Stimulated activated naive CD4-positive, alpha-beta T cell treated with Interleukin-2 at 50 U/mL for 16 hours (primary cell): ENCODE measurements around the gene DMRT2.

Experiments
- DNase-seq: peaks from one replicate; lab custom pipeline; 2025; lab: John Stamatoyannopoulos, UW

The DMRT2 gene

DNA sequence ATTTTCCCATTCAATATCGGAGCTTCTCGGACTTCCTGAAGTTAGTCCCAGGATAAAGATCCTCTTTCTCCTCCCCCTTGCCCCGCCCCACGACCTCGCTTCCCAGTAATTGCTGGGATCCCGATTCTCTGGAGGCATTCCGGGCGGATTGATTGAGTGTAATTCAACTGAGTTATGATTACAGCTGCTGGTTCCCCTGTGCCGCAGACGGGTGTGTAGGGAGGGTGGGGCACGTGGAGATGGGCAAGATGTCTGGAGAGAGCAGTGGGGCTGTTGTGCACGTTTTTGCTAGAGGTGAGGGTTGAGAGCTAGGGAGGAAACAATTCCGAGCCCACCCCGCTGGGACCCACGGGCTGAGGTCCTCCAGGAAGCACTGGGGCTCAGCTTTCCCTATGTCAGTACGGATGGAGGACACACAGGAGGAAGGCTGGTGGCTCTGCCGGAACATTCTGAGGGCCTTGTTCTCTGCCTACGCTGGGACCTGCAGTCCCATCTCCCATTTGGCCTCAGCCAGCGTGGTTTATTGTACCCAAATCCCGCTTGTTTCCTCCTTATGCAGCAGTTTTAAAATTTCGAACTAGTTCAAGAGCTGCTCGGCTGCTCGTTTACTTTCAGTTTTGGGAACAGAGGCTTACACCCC, 2.4 kb upstream of the DMRT2 start:
- no peak for DNase-seq

GRCh38 chr9:1048231-1048619, 1.9 kb upstream of the DMRT2 start:
- no peak for DNase-seq

GRCh38 chr9:1048811-1049210, 1.3 kb upstream of the DMRT2 start:
- no peak for DNase-seq

- DNase-seq: no peak
These were observed 516 bp upstream of the DMRT2 start for GRCh38 chr9:1049641-1050040.

GRCh38 chr9:1051210-1051583, 1.0 kb downstream of the DMRT2 start:
- DNase-seq: no peak

DNA sequence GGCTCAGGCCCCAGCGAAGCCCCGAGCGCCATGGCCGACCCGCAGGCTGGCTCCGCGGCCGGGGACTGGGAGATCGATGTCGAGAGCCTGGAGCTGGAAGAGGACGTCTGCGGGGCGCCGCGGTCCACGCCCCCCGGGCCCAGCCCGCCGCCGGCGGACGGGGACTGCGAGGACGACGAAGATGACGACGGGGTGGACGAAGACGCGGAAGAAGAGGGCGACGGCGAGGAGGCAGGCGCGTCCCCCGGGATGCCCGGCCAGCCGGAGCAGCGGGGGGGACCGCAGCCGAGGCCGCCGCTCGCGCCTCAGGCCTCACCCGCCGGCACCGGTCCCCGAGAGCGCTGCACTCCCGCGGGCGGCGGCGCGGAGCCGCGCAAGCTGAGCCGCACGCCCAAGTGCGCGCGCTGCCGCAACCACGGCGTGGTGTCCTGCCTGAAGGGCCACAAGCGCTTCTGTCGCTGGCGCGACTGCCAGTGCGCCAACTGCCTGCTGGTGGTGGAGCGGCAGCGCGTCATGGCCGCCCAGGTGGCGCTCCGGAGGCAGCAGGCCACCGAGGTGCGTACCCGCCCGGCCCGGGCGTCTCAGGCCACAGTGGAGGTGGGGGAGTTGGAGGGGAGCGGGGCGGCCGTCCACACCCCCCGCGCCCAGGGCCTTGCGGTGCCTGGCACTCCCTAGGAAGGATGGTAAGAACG, 1.6 kb downstream of the DMRT2 start:
- DNase-seq: no peak

GRCh38 chr9:1052365-1053281, 2.5 kb downstream of the DMRT2 start:
- DNase-seq: no peak

GRCh38 chr9:1053282-1053621, 3.1 kb downstream of the DMRT2 start:
- no peak for DNase-seq

GRCh38 chr9:1053986-1054425, 3.8 kb downstream of the DMRT2 start:
- DNase-seq: no peak

DNA sequence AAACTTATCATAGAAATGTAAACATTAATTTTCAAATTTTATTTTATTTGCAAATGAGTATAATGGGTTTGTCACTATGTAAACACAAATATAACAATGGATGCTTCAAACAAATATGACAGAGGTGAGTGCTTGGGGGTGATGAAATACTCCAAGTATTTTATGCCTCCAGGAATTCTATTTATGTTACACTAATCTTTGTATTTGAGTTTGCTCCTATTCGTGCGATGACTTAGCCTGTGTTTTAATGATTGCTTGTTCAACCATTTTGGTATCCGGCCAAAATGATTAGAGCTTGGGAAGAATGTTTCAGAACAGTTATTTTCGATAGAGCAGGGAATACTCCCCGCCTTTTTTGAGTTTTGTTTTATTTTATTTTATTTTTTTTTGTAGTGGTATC, 5.0 kb downstream of the DMRT2 start:
- no peak for DNase-seq

GRCh38 chr9:1057910-1058309, 7.8 kb downstream of the DMRT2 start:
- DNase-seq: no peak

DNA sequence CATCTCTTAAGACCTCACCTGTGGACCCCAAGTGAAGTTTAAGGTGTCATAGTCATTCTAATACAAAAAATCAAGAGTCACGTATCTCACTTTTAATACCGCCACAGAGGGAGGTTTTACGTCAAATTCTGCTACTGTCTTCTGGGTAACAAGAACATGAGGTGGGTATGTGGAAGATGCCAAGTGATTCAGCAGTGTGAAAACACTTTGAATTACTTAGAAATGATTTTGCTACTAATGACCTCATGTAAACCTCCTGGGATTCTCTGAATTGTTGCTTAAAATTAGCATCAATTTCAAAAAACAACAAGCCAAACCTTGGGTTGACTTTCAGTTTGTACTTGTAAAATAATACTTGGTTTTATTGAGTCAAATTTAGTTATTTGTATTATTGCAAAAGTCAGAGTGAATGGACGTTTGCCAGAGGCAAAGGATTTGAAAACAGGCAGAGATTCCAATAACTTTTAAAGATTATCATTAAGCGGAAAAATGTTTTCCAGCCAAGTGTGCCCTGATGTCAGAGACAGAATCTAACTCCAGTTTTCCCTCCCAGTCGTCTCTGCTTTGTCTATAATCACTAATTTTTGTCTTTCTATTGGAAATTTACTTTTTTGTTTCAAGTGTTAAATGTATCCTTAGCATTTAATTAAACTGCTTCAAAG, 8.8 kb downstream of the DMRT2 start:
- DNase-seq: no peak

- no peak for DNase-seq
These were observed 15.0 kb downstream of the DMRT2 start for GRCh38 chr9:1065130-1065529.

DNA sequence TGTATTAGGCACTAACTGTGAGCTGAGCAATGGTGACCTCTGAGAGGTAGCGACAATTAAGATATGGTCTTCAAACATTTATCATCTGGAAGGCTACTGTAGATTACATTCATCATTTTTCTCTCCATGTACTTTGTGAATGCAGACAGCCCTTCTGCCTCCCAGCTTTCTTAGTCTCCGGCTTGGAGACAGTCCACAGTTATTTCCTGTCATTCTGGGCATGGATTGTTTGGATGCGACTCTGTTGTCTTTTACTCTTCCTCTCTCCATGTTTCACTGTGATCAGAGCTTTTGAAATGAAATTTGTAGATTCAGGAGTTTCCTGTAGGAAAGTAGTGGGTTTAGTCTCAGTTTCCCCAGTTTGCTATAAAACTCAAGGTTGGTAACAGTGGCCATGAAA, 20.5 kb downstream of the DMRT2 start:
- DNase-seq: no peak

DNA sequence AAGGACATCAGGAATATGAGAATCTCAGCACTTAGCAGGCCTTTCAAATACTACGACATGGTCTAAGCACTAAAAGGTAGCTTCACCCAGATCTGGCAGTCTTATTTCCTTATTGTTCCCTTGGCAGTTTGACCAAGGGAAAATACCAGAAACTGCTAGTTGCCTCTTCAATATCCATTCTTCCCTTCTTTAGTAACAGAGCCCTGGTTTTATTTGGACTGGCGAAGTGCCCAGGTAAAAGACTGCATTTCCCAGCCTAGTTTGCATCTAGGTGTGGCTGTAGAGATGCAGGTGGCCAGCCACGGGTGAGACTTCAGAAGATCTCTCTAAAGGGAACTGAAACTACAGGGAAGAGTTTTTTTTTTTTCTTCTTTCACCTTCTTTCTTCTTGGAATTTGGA, 21.6 kb downstream of the DMRT2 start:
- no peak for DNase-seq

- no peak for DNase-seq
These were observed 23.3 kb downstream of the DMRT2 start for GRCh38 chr9:1073497-1073896.

- no peak for DNase-seq
These were observed 27.5 kb downstream of the DMRT2 start for GRCh38 chr9:1077616-1078015.

DNA sequence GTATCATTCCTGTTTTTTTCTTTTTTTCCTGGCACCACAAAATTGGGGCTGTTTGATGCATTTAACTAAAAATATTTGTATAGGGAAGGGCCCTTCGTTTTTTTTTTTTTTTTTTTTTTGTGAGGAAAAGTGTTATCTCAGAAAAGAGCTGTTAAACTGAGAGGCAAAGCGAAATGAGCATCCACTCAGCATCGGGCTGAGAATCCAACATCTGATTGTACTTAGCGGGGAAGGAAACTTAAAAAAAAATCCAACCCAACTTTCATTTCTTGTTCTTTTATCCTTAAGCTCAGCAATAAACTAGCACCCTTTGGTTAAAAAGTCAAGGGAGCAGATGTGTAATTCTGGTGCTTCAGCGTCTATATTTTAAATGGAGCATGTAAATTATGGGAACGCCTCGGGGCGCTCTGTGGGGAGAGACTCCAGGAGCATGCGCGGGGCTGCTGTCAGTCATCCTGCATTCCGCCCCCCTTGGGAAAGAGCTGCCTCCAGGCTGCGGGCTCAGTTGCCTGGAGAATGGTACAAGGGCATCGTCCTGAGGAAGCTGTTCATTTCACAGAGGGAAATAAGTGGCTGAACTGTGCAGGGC, 33.3 kb downstream of the DMRT2 start:
- DNase-seq: no peak

DNA sequence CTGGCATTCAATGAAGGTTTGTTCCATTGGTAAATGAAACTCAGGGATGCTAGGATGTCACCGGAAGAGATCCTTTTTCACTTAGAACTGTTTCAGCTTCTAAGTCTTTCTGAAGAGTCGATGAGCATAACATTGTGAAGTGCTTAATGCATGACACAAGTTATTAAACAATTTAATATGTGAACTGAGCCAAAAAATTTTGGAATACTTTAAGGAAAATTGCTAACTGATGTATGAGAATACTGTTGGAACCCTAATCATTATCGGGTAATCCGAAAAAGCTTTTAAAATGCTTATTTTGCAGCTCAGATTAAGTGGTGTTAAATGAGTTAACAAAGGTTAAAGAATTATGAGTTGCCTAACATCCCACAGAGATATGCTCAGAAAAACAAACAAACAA, 34.9 kb downstream of the DMRT2 start:
- no peak for DNase-seq

DNA sequence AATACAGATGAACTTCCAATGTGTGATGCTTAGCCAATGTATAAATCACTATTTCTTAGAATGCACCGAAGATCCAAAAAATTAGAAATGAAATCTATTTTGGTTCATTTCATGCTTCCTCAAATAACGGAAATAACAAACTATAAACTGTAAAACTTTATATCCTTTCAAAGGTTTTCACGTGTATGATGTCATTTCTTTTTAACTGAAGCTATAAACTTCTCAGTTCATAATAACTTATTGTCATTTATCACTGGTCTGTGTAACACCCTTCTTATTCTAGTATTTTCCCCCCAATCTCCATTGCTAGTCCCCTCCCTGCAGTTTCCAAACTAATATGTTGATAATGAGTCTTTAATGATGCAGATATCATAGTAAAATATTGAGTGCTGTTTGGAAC, 36.4 kb downstream of the DMRT2 start:
- no peak for DNase-seq

DNA sequence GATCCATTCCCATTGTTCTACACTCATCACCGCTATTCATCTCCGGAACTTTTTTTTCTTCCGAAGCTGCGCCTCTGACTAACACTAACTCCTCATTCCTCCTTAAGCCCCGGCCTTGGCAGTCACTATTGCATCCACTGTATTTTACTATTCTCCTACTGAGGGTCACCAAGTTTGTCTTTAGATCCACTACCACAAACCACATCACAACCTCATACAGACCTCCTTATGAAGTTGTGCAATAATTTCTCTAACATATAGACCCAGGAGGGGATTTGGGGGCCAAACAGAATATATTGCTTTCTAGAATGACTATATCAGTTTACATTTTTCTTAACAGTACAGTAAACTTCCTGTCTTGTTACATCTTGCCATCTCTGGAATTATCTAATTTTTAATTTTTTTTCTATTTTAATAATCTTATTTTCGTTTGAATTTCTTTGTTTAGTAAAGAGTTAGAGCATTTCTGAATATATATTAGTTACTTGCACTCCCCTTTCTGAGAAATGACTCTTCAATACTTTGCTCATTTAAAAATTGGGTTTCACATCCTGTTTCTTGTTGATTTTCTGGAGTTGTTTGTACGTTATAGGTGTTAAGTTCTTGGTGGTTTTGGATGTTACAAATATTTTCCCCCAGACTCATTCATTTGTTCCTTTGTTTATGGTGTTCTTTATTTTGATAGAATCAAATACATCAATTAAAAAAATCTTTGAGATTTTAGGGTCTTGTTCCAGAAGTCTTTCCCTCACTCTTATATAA, 37.1 kb downstream of the DMRT2 start:
- no peak for DNase-seq
